Measurements from ENCODE around the gene CD320. TPM values are rescaled to one million over a fixed set of nuclear protein-coding genes. Genes with fewer than 3 reads are reported as not detected.

The CD320 gene
- total RNA-seq, 2 experiments from 2014 or later, result 71.5 to 77.7 TPM

GRCh38 chr19:8336660-8337059 lies 28.5 kb upstream of the CD320 start:
- Mint-ChIP-seq H3K9me3 (no peaks in the 10 kb centered on the region), H3K4me3 (no peak overlapping the region), H3K36me3 (no peaks in the 10 kb centered on the region), H3K27me3 (peaks cover 56% of the 10 kb centered on the region), H3K27ac (no peak overlapping the region), H3K4me1 (peaks cover 8% of the 10 kb centered on the region)
- DNase-seq, result no peak

GRCh38 chr19:8336072-8336569 lies 28.0 kb upstream of the CD320 start:
- Mint-ChIP-seq H3K36me3 (no peaks in the 10 kb centered on the region), H3K9me3 (no peaks in the 10 kb centered on the region), H3K4me3 (peak overlapping the region; percentile 40), H3K4me1 (peaks cover 7% of the 10 kb centered on the region), H3K27me3 (peaks cover 55% of the 10 kb centered on the region), H3K27ac (no peak overlapping the region)
- DNase-seq, result no peak

GRCh38 chr19:8335343-8336071 lies 27.3 kb upstream of the CD320 start:
- peak overlapping the region; percentile 40 for H3K4me3 Mint-ChIP-seq
- H3K27ac Mint-ChIP-seq, result no peak overlapping the region
- H3K36me3 Mint-ChIP-seq, result no peaks in the 10 kb centered on the region
- peaks cover 49% of the 10 kb centered on the region for H3K27me3 Mint-ChIP-seq
- DNase-seq, result peak; percentile 60
- peaks cover 5% of the 10 kb centered on the region for H3K4me1 Mint-ChIP-seq
- H3K9me3 Mint-ChIP-seq, result no peaks in the 10 kb centered on the region

GRCh38 chr19:8334458-8335342 lies 26.5 kb upstream of the CD320 start:
- H3K27ac Mint-ChIP-seq, result no peak overlapping the region
- H3K9me3 Mint-ChIP-seq, result no peaks in the 10 kb centered on the region
- H3K27me3 Mint-ChIP-seq, result peaks cover 45% of the 10 kb centered on the region
- DNase-seq, result peak; percentile 73
- H3K4me3 Mint-ChIP-seq, result no peak overlapping the region
- H3K36me3 Mint-ChIP-seq, result no peaks in the 10 kb centered on the region
- peaks cover 4% of the 10 kb centered on the region for H3K4me1 Mint-ChIP-seq

- no peak for DNase-seq
- no peaks in the 10 kb centered on the region for H3K9me3 Mint-ChIP-seq
- no peaks in the 10 kb centered on the region for H3K36me3 Mint-ChIP-seq
- no peak overlapping the region for H3K4me3 Mint-ChIP-seq
- H3K4me1 Mint-ChIP-seq, result peaks cover 4% of the 10 kb centered on the region
- peaks cover 42% of the 10 kb centered on the region for H3K27me3 Mint-ChIP-seq
- H3K27ac Mint-ChIP-seq, result no peak overlapping the region
Measured at GRCh38 chr19:8333767-8334457, 25.8 kb upstream of the CD320 start.

GRCh38 chr19:8332976-8333766 lies 25.0 kb upstream of the CD320 start:
- Mint-ChIP-seq H3K4me1 (peaks cover 4% of the 10 kb centered on the region), H3K9me3 (no peaks in the 10 kb centered on the region), H3K36me3 (no peaks in the 10 kb centered on the region), H3K4me3 (no peak overlapping the region), H3K27me3 (peaks cover 37% of the 10 kb centered on the region), H3K27ac (no peak overlapping the region)
- DNase-seq, result no peak

GRCh38 chr19:8331263-8331845 lies 23.2 kb upstream of the CD320 start:
- Mint-ChIP-seq H3K4me3 (no peak overlapping the region), H3K27ac (no peak overlapping the region), H3K9me3 (no peaks in the 10 kb centered on the region), H3K27me3 (peaks cover 20% of the 10 kb centered on the region), H3K36me3 (no peaks in the 10 kb centered on the region), H3K4me1 (peaks cover 2% of the 10 kb centered on the region)
- DNase-seq, result no peak

GRCh38 chr19:8329996-8330395 lies 21.8 kb upstream of the CD320 start:
- no peak for DNase-seq
- Mint-ChIP-seq H3K36me3 (no peaks in the 10 kb centered on the region), H3K27me3 (peaks cover 12% of the 10 kb centered on the region), H3K4me1 (peaks cover 4% of the 10 kb centered on the region), H3K27ac (no peak overlapping the region), H3K4me3 (no peak overlapping the region), H3K9me3 (no peaks in the 10 kb centered on the region)

- no peaks in the 10 kb centered on the region for H3K9me3 Mint-ChIP-seq
- H3K4me1 Mint-ChIP-seq, result peaks cover 14% of the 10 kb centered on the region
- H3K36me3 Mint-ChIP-seq, result peaks cover 32% of the 10 kb centered on the region
- H3K4me3 Mint-ChIP-seq, result no peak overlapping the region
- DNase-seq, result no peak
- no peak overlapping the region for H3K27ac Mint-ChIP-seq
- no peaks in the 10 kb centered on the region for H3K27me3 Mint-ChIP-seq
Measured at GRCh38 chr19:8325454-8325853, 17.3 kb upstream of the CD320 start.

GRCh38 chr19:8324186-8325050 lies 16.3 kb upstream of the CD320 start:
- H3K36me3 Mint-ChIP-seq, result peaks cover 34% of the 10 kb centered on the region
- DNase-seq, result no peak
- H3K4me3 Mint-ChIP-seq, result peak overlapping the region; percentile 97
- no peaks in the 10 kb centered on the region for H3K27me3 Mint-ChIP-seq
- no peaks in the 10 kb centered on the region for H3K9me3 Mint-ChIP-seq
- peaks cover 21% of the 10 kb centered on the region for H3K4me1 Mint-ChIP-seq
- peak overlapping the region; percentile 48 for H3K27ac Mint-ChIP-seq

- Mint-ChIP-seq H3K4me1 (peaks cover 23% of the 10 kb centered on the region), H3K27ac (peak overlapping the region; percentile 48), H3K27me3 (no peaks in the 10 kb centered on the region), H3K36me3 (peaks cover 35% of the 10 kb centered on the region), H3K4me3 (peak overlapping the region; percentile 97), H3K9me3 (no peaks in the 10 kb centered on the region)
- no peak for DNase-seq
Measured at GRCh38 chr19:8323781-8324185, 15.6 kb upstream of the CD320 start.

GRCh38 chr19:8322638-8322997 lies 14.5 kb upstream of the CD320 start:
- Mint-ChIP-seq H3K9me3 (no peaks in the 10 kb centered on the region), H3K4me3 (peak overlapping the region; percentile 97)

GRCh38 chr19:8321986-8322637 lies 14.0 kb upstream of the CD320 start:
- H3K27me3 Mint-ChIP-seq, result no peaks in the 10 kb centered on the region
- H3K27ac Mint-ChIP-seq, result peak overlapping the region; percentile 95
- DNase-seq, result no peak
- H3K9me3 Mint-ChIP-seq, result no peaks in the 10 kb centered on the region
- peak overlapping the region; percentile 97 for H3K4me3 Mint-ChIP-seq
- peaks cover 23% of the 10 kb centered on the region for H3K4me1 Mint-ChIP-seq
- H3K36me3 Mint-ChIP-seq, result peaks cover 42% of the 10 kb centered on the region

More at GRCh38 chr19:8322638-8322997, 14.5 kb upstream of the CD320 start:
- Mint-ChIP-seq H3K27me3 (no peaks in the 10 kb centered on the region), H3K4me1 (peaks cover 23% of the 10 kb centered on the region), H3K27ac (peak overlapping the region; percentile 95), H3K36me3 (peaks cover 37% of the 10 kb centered on the region)
- no peak for DNase-seq

Data from activated naive CD8-positive, alpha-beta T cell treated with anti-CD3 and anti-CD28 coated beads for 36 hours (primary cell).